ENCODE results near the gene PARVA. TPM values are rescaled to one million over a fixed set of nuclear protein-coding genes. Genes with fewer than 3 reads are reported as not detected.

The PARVA gene
- total RNA-seq, 1 experiment from 2014 or later: 31.5 TPM

DNA sequence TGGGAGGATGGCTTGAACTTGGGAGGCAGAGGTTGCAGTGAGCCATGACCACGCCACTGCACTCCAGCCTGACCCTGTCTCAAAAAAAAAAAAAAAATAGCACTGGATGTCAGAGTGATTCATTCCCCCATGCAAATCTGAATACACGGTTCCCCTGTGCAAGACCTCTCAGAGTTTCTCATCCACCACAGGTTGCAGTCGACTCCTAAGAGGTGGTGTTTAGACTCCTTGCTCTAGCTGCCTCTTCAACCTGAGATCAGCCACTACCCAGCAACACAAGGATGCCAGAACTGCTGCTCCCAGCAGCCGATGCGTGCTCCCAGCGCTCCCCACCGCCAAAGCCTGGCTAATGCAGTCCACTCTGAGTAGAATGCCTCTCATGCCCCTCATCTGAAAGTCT, 97.5 kb downstream of the PARVA start:
- no TSS peak for BruUV-seq (replicated peaks)
- no peak overlapping the region for H2AFZ ChIP-seq
- ChIA-PET POLR2A (ENCODE audit: unreplicated experiment) (interaction anchor here (0.6 kb wide), 1 partner anchor 199 kb away, joined by 9 read pairs; no protein-coding TSS in a partner anchor), CTCF (no interaction called here)
- H3K27ac ChIP-seq: no peak overlapping the region
- H4K20me1 ChIP-seq (ENCODE audit: insufficient read depth): no peaks in the 10 kb centered on the region
- H3K36me3 ChIP-seq (ENCODE audit: low read depth): no peaks in the 10 kb centered on the region
- no peaks in the 10 kb centered on the region for H3K9me2 ChIP-seq (ENCODE audit: insufficient read depth)
- H3K79me2 ChIP-seq (ENCODE audit: low read depth): no peaks in the 10 kb centered on the region
- H3K9me3 ChIP-seq (ENCODE audit: insufficient read depth, low read depth): no peaks in the 10 kb centered on the region
- no peaks in the 10 kb centered on the region for H3K27me3 ChIP-seq (ENCODE audit: insufficient read depth, low read depth)
- intact Hi-C loops (cut with micrococcal nuclease; ENCODE audit: unreplicated experiment): no loop called here
- no peak for DNase-seq
- no peak overlapping the region for H3K4me3 ChIP-seq
- H3F3A ChIP-seq (ENCODE audit: insufficient read depth, low read depth): no peaks in the 10 kb centered on the region
- no peak for TF ChIP-seq EZH2 (IDR thresholded peaks at IDR 0.05; ENCODE audit: low read depth)
- no peak for TF ChIP-seq CTCF (conservative IDR thresholded peaks at IDR 0.05)
- H3K4me1 ChIP-seq (replicated peaks; ENCODE audit: insufficient read depth): no peaks in the 10 kb centered on the region
- H3K4me2 ChIP-seq: no peak overlapping the region

DNA sequence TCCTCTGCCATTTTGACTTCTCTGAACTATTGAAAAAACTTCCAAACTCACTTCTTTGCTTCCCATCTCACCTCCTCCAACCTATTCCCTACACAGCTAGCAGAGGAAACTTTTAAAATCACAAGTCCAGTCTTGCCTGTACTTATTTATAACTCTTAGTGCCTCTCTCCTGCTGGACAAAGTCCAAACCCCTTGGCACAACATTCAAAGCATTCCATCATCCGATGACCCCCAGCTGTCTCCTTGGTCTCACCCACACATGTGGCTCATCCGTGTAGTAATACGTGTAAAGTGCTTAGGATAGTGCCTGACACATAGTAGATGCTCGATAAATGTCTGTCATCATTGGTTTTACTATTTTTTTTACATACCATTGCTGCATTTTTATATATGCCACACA, 101.4 kb downstream of the PARVA start:
- no peaks in the 10 kb centered on the region for H3K4me1 ChIP-seq (replicated peaks; ENCODE audit: insufficient read depth)
- H3K4me3 ChIP-seq: no peak overlapping the region
- H3K4me2 ChIP-seq: no peak overlapping the region
- no peak overlapping the region for H3K27ac ChIP-seq
- H3K27me3 ChIP-seq (ENCODE audit: insufficient read depth, low read depth): no peaks in the 10 kb centered on the region
- no peaks in the 10 kb centered on the region for H3K36me3 ChIP-seq (ENCODE audit: low read depth)
- CTCF ChIA-PET: no interaction called here
- H3K9me3 ChIP-seq (ENCODE audit: insufficient read depth, low read depth): no peaks in the 10 kb centered on the region
- no peak overlapping the region for H2AFZ ChIP-seq
- TF ChIP-seq CTCF (conservative IDR thresholded peaks at IDR 0.05): no peak
- no peak for TF ChIP-seq EZH2 (IDR thresholded peaks at IDR 0.05; ENCODE audit: low read depth)
- POLR2A ChIA-PET (ENCODE audit: unreplicated experiment): no interaction called here
- no peak for DNase-seq
- intact Hi-C loops (cut with micrococcal nuclease; ENCODE audit: unreplicated experiment): no loop called here
- no peaks in the 10 kb centered on the region for H4K20me1 ChIP-seq (ENCODE audit: insufficient read depth)
- no peaks in the 10 kb centered on the region for H3K9me2 ChIP-seq (ENCODE audit: insufficient read depth)
- no TSS peak for BruUV-seq (replicated peaks)
- H3K79me2 ChIP-seq (ENCODE audit: low read depth): no peaks in the 10 kb centered on the region
- no peaks in the 10 kb centered on the region for H3F3A ChIP-seq (ENCODE audit: insufficient read depth, low read depth)

DNA sequence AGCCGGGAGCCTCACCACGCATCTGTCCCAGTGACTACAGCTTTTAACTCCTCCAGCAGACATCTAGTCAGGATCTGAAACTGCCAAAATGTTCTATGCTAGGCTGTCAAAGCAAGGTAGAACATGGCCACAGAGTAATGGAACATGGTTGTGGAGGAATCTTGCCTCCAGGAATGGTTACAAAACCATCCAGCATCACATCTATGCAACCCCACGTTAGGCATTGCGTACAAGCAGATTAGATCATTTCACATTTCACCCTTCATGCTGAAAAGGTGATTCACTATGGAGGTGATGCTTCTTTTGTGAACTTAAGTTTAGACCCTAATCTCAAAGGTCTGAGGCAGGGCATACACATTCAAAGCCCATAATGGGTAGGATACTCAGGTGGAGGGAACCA, 103.0 kb downstream of the PARVA start:
- no peaks in the 10 kb centered on the region for H3K27me3 ChIP-seq (ENCODE audit: insufficient read depth, low read depth)
- ChIA-PET CTCF (interaction anchor here (0.6 kb wide), 1 partner anchor 88 kb away, joined by 3 read pairs; no protein-coding TSS in a partner anchor), POLR2A (ENCODE audit: unreplicated experiment) (no interaction called here)
- no peak overlapping the region for H3K27ac ChIP-seq
- no TSS peak for BruUV-seq (replicated peaks)
- no peaks in the 10 kb centered on the region for H3K79me2 ChIP-seq (ENCODE audit: low read depth)
- no peak overlapping the region for H3K4me2 ChIP-seq
- TF ChIP-seq CTCF (conservative IDR thresholded peaks at IDR 0.05): no peak
- no peak for TF ChIP-seq EZH2 (IDR thresholded peaks at IDR 0.05; ENCODE audit: low read depth)
- H3K9me2 ChIP-seq (ENCODE audit: insufficient read depth): no peaks in the 10 kb centered on the region
- no peaks in the 10 kb centered on the region for H3K36me3 ChIP-seq (ENCODE audit: low read depth)
- no peak overlapping the region for H3K4me3 ChIP-seq
- no peak for DNase-seq
- no peak overlapping the region for H2AFZ ChIP-seq
- no peaks in the 10 kb centered on the region for H3K9me3 ChIP-seq (ENCODE audit: insufficient read depth, low read depth)
- no peaks in the 10 kb centered on the region for H3F3A ChIP-seq (ENCODE audit: insufficient read depth, low read depth)
- no peaks in the 10 kb centered on the region for H4K20me1 ChIP-seq (ENCODE audit: insufficient read depth)
- intact Hi-C loops (cut with micrococcal nuclease; ENCODE audit: unreplicated experiment): no loop called here
- H3K4me1 ChIP-seq (replicated peaks; ENCODE audit: insufficient read depth): no peaks in the 10 kb centered on the region
